CD14-positive monocyte (primary cell): ENCODE results near the gene SERTAD2. TPM values are rescaled to one million over a fixed set of nuclear protein-coding genes. Genes with fewer than 3 reads are reported as not detected.

Source experiments
- DNase-seq, 3 donors: peaks; one replicate each; pipeline ENCODE4 v3.0.0-alpha.2; 2011 to 2022
- H2AFZ ChIP-seq: 2 replicates; pipeline ENCODE4 v1.6.0; 2012; ENCODE audit warnings: mild to moderate bottlenecking, low read depth, low read length, inconsistent platforms; ENCODE audit not compliant: insufficient read depth, poor library complexity, severe bottlenecking
- H3K27ac ChIP-seq, 2 donors: 1 replicate in 1 of 2; 2 replicates in 1 of 2; pipeline ENCODE4 v1.5.1; 2012 to 2013; ENCODE audit warnings: low read length in 2 of 2, control low read depth in 1 of 2, inconsistent platforms in 1 of 2, low read depth in 1 of 2, mild to moderate bottlenecking in 1 of 2
- H3K27me3 ChIP-seq, 2 donors: one replicate each; pipeline versions ENCODE4 v1.6.0 to v1.6.1; 2011 to 2013; ENCODE audit warnings: low read length in 2 of 2; ENCODE audit not compliant: control insufficient read depth in 2 of 2, insufficient read depth in 2 of 2
- H3K36me3 ChIP-seq, 2 donors: replicated peaks in 1 of 2; 1 replicate in 1 of 2; 2 replicates in 1 of 2; pipeline versions ENCODE4 v1.5.1 to v1.6.1; 2012 to 2013; ENCODE audit warnings: low read length in 2 of 2, control low read depth in 1 of 2, inconsistent platforms in 1 of 2, mild to moderate bottlenecking in 1 of 2; ENCODE audit not compliant: insufficient read depth in 2 of 2, control insufficient read depth in 1 of 2
- H3K4me1 ChIP-seq, 2 donors: 1 replicate in 1 of 2; 2 replicates in 1 of 2; pipeline versions ENCODE4 v1.5.1 to v1.6.1; 2012 to 2013; ENCODE audit warnings: low read length in 2 of 2, control low read depth in 1 of 2, inconsistent platforms in 1 of 2, mild to moderate bottlenecking in 1 of 2, moderate library complexity in 1 of 2; ENCODE audit not compliant: insufficient read depth in 2 of 2, control insufficient read depth in 1 of 2
- H3K4me2 ChIP-seq: replicated peaks from 2 replicates; pipeline ENCODE3; 2012; ENCODE audit warnings: low read length, moderate library complexity, mild to moderate bottlenecking; ENCODE audit not compliant: poor library complexity, severe bottlenecking; ENCODE audit errors: extremely low read depth
- H3K4me3 ChIP-seq, 3 experiments: fragments of 200-600 bp in 1 of 3; sonication (generic) in 1 of 3; replicated peaks in 1 of 3; 1 replicate in 2 of 3; 2 replicates in 1 of 3; pipeline ENCODE4 v1.5.1; 2011 to 2013; ENCODE audit warnings: low read length in 3 of 3, mild to moderate bottlenecking in 3 of 3, control low read depth in 2 of 3, low read depth in 2 of 3, inconsistent platforms in 1 of 3, moderate library complexity in 1 of 3
- H3K79me2 ChIP-seq: 2 replicates; pipeline ENCODE4 v1.6.0; 2012; ENCODE audit warnings: mild to moderate bottlenecking, control low read depth, inconsistent platforms, low read length, moderate library complexity; ENCODE audit not compliant: insufficient read depth
- H3K9ac ChIP-seq: 2 replicates; pipeline ENCODE4 v1.6.0; 2017; ENCODE audit warnings: low read length, mild to moderate bottlenecking; ENCODE audit not compliant: insufficient read depth, poor library complexity, severe bottlenecking
- H3K9me3 ChIP-seq, 2 donors: replicated peaks in 1 of 2; 1 replicate in 1 of 2; 2 replicates in 1 of 2; pipeline versions ENCODE4 v1.5.1 to v1.6.1; 2012 to 2013; ENCODE audit warnings: low read length in 2 of 2, control low read depth in 1 of 2; ENCODE audit not compliant: control insufficient read depth in 1 of 2, insufficient read depth in 1 of 2
- H4K20me1 ChIP-seq: 2 replicates; pipeline ENCODE4 v1.6.0; 2012; ENCODE audit warnings: mild to moderate bottlenecking, low read length, control low read depth, moderate library complexity; ENCODE audit not compliant: insufficient read depth
- H3K27ac Mint-ChIP-seq, 7 donors: one replicate each; pipeline ENCODE4 v1.8.0; 2020; ENCODE audit warnings: mild to moderate bottlenecking in 7 of 7, mixed read lengths in 7 of 7, moderate library complexity in 6 of 7, inconsistent platforms in 2 of 7
- H3K27me3 Mint-ChIP-seq, 3 donors: one replicate each; pipeline ENCODE4 v1.8.0; 2021 to 2022; ENCODE audit warnings: low read depth in 3 of 3, mild to moderate bottlenecking in 3 of 3, mixed read lengths in 3 of 3, moderate library complexity in 3 of 3, inconsistent platforms in 1 of 3
- H3K36me3 Mint-ChIP-seq, 2 donors: one replicate each; pipeline ENCODE4 v1.8.0; 2020; ENCODE audit warnings: mixed read lengths in 2 of 2, inconsistent platforms in 1 of 2, mild to moderate bottlenecking in 1 of 2
- H3K4me1 Mint-ChIP-seq: one replicate; pipeline ENCODE4 v1.8.0; 2020; ENCODE audit warnings: mild to moderate bottlenecking, mixed read lengths
- H3K4me3 Mint-ChIP-seq, 2 donors: one replicate each; pipeline ENCODE4 v1.8.0; 2020; ENCODE audit warnings: mild to moderate bottlenecking in 2 of 2, mixed read lengths in 2 of 2, moderate library complexity in 1 of 2
- H3K9me3 Mint-ChIP-seq, 7 donors: one replicate each; pipeline ENCODE4 v1.8.0; 2020 to 2022; ENCODE audit warnings: mixed read lengths in 7 of 7, mild to moderate bottlenecking in 6 of 7, moderate library complexity in 6 of 7, inconsistent platforms in 2 of 7
- WGBS: methylation state at CpG from one replicate; pipeline ENCODE4 v1.1.5; 2013; ENCODE audit warnings: missing lambda C conversion rate; ENCODE audit not compliant: insufficient coverage; 5-methylcytosine and 5-hydroxymethylcytosine counted together
- intact Hi-C, 2 donors: fragments of 100-400 bp; cut with micrococcal nuclease; formaldehyde crosslinking; loops; one replicate each; pipeline versions ENCODE4 v1.15.0 to v1.15.1; 2023
- polyA plus RNA-seq, 3 donors: library from polyadenylated mRNA; depleted of rRNA in 1 of 3; unstranded in 2 of 3; stranded (reverse) in 1 of 3; fragments of 300-500 nt in 2 of 3; fragments of >200 nt in 1 of 3; fragmentation: Illumina TruSeq in 2 of 3; gene quantifications; 1 replicate in 2 of 3; 2 replicates in 1 of 3; pipeline ENCODE4 v1.2.3, GENCODE V29; 2012 to 2021
- TF ChIP-seq, protein P1 (sequence below): fragments of 200-600 bp; IDR thresholded peaks from one replicate; pipeline ENCODE4 v1.8.0; 2022; ENCODE audit warnings: antibody characterized with exemption, mild to moderate bottlenecking

The SERTAD2 gene
- polyA plus RNA-seq, 3 donors, result 8.5 to 68.7 (median 8.8) TPM

DNA sequence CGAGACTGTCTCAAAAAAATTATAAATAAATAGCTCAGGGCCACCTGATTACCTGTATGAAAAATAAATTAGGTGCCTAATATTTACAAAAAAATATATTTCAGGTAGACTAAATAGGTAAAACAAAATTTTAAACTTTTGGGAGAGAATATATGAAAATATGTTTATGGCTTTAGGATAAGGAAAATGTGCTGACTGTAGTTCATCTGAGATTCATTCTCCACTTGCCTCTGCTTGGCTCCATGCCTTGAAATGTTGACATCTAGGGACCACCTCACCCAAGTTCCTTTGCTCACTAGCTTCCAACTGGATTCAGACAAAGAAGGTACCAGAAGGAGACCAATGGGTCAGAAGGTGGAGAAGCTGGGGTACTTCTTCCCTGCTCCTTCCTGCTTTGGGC is 9.7 kb upstream of the SERTAD2 start:
- Histone ChIP-seq H3K4me1 (peaks cover 33 to 52% of the 10 kb centered on the region in 2 donors), H3K27ac (no peak overlapping the region), H3K9me3 (no peaks in the 10 kb centered on the region), H3K27me3 (no peaks in the 10 kb centered on the region), H3K36me3 (no peaks in the 10 kb centered on the region), H4K20me1 (no peaks in the 10 kb centered on the region), H3K9ac (no peak overlapping the region), H3K79me2 (peaks cover 15% of the 10 kb centered on the region), H3K4me2 (no peak overlapping the region), H2AFZ (no peak overlapping the region), H3K4me3 (no peak overlapping the region)
- no peak for DNase-seq
- no CpG with 5 or more reads among the region's 1 CpG for WGBS
- Mint-ChIP-seq H3K27me3 (no peaks in the 10 kb centered on the region), H3K4me1 (peaks cover 45% of the 10 kb centered on the region), H3K27ac (no peak overlapping the region), H3K9me3 (no peaks in the 10 kb centered on the region), H3K36me3 (peaks cover 8 to 9% of the 10 kb centered on the region in 2 donors), H3K4me3 (no peak overlapping the region)
- TF ChIP-seq, protein P1, sequence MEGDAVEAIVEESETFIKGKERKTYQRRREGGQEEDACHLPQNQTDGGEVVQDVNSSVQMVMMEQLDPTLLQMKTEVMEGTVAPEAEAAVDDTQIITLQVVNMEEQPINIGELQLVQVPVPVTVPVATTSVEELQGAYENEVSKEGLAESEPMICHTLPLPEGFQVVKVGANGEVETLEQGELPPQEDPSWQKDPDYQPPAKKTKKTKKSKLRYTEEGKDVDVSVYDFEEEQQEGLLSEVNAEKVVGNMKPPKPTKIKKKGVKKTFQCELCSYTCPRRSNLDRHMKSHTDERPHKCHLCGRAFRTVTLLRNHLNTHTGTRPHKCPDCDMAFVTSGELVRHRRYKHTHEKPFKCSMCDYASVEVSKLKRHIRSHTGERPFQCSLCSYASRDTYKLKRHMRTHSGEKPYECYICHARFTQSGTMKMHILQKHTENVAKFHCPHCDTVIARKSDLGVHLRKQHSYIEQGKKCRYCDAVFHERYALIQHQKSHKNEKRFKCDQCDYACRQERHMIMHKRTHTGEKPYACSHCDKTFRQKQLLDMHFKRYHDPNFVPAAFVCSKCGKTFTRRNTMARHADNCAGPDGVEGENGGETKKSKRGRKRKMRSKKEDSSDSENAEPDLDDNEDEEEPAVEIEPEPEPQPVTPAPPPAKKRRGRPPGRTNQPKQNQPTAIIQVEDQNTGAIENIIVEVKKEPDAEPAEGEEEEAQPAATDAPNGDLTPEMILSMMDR, result no peak
- intact Hi-C loops, result no loop called here

DNA sequence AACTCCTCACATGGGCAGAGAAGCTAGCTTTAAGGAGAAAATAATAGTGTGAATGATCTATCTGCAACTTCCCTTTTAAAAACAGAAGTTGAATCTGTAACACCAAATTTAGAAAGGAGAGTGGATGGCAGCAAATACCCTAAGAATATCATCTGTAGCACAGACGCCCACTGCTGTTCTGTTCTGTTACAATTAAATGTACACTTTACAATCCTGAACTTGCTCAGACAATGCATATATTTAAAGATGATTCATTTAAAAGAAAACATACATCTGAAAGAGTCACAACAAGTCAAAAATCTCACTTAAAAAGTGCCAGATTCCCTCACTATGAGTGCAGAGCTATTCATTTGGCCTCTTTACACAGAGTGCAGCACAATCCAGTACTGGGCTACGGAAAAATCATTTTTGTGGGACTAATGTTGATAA is 8.0 kb upstream of the SERTAD2 start:
- no peaks in the 10 kb centered on the region for H4K20me1 ChIP-seq
- H3K36me3 ChIP-seq, result no peaks in the 10 kb centered on the region
- H3K79me2 ChIP-seq, result peaks cover 16% of the 10 kb centered on the region
- Mint-ChIP-seq H3K27me3 (peaks cover 0 to 1% (median 0%) of the 10 kb centered on the region in 3 donors), H3K9me3 (no peaks in the 10 kb centered on the region), H3K36me3 (peaks cover 8 to 9% of the 10 kb centered on the region in 2 donors), H3K27ac (peak overlapping the region in 5 of 7 donors; percentile 1 to 83 (median 61)), H3K4me1 (peaks cover 47% of the 10 kb centered on the region), H3K4me3 (no peak overlapping the region)
- peak overlapping the region in 1 of 2 donors; percentile 70 for H3K27ac ChIP-seq
- peak overlapping the region; percentile 5 for H2AFZ ChIP-seq
- H3K9ac ChIP-seq, result no peak overlapping the region
- intact Hi-C loops, result no loop called here
- TF ChIP-seq, protein P1, result no peak
- H3K4me3 ChIP-seq, result peak overlapping the region in 1 of 3 experiments; percentile 23
- no peaks in the 10 kb centered on the region for H3K9me3 ChIP-seq
- no CpG with 5 or more reads among the region's 2 CpGs for WGBS
- peak overlapping the region; percentile 55 for H3K4me2 ChIP-seq
- no peaks in the 10 kb centered on the region for H3K27me3 ChIP-seq
- DNase-seq, result peak in 2 of 3 donors; percentile 32 to 60
- peaks cover 34 to 53% of the 10 kb centered on the region in 2 donors for H3K4me1 ChIP-seq
